ENCODE results near the gene MTCH2. TPM values are rescaled to one million over a fixed set of nuclear protein-coding genes. Genes with fewer than 3 reads are reported as not detected.

MTCH2 gene
- total RNA-seq, 6 experiments from 2014 or later = 132 to 163 (median 143) TPM

GRCh38 chr11:47572715-47573255, 69.6 kb downstream of the MTCH2 start:
- TF ChIP-seq CTCF (IDR thresholded peaks at IDR 0.05) = no peak
- DNase-seq = no peak
- Mint-ChIP-seq H3K27ac (peak overlapping the region; percentile 79), H3K4me1 (ENCODE audit: low read depth) (peaks cover 44% of the 10 kb centered on the region), H3K36me3 (ENCODE audit: low read depth) (peaks cover 12% of the 10 kb centered on the region; the same call in 1 of the 2 replicates), H3K27me3 (ENCODE audit: insufficient read depth) (no peaks in the 10 kb centered on the region), H3K9me3 (no peaks in the 10 kb centered on the region), H3K4me3 (peak overlapping the region; percentile 52; the same call in 1 of the 2 replicates)

- Mint-ChIP-seq H3K27ac (peak overlapping the region; percentile 79), H3K4me1 (ENCODE audit: low read depth) (peaks cover 36% of the 10 kb centered on the region), H3K9me3 (no peaks in the 10 kb centered on the region), H3K27me3 (ENCODE audit: insufficient read depth) (no peaks in the 10 kb centered on the region), H3K4me3 (peak overlapping the region; percentile 52), H3K36me3 (ENCODE audit: low read depth) (peaks cover 12% of the 10 kb centered on the region; the same call in 1 of the 2 replicates)
- TF ChIP-seq CTCF (IDR thresholded peaks at IDR 0.05) = no peak
- DNase-seq = peak; percentile 77
Observed at GRCh38 chr11:47571895-47572294, 70.5 kb downstream of the MTCH2 start.

GRCh38 chr11:47571357-47571729, 71.0 kb downstream of the MTCH2 start:
- no peaks in the 10 kb centered on the region for H3K9me3 Mint-ChIP-seq
- H3K27me3 Mint-ChIP-seq (ENCODE audit: insufficient read depth) = no peaks in the 10 kb centered on the region
- TF ChIP-seq CTCF (IDR thresholded peaks at IDR 0.05) = no peak
- no peak overlapping the region for H3K4me3 Mint-ChIP-seq
- no peak for DNase-seq
- peaks cover 39% of the 10 kb centered on the region for H3K4me1 Mint-ChIP-seq (ENCODE audit: low read depth)
- peaks cover 17% of the 10 kb centered on the region; the same call in 1 of the 2 replicates for H3K36me3 Mint-ChIP-seq (ENCODE audit: low read depth)
- peak overlapping the region; percentile 79 for H3K27ac Mint-ChIP-seq

- Mint-ChIP-seq H3K27me3 (ENCODE audit: insufficient read depth) (no peaks in the 10 kb centered on the region), H3K36me3 (ENCODE audit: low read depth) (peaks cover 17% of the 10 kb centered on the region; the same call in 1 of the 2 replicates), H3K27ac (peak overlapping the region; percentile 79; the same call in 1 of the 2 replicates), H3K9me3 (no peaks in the 10 kb centered on the region), H3K4me1 (ENCODE audit: low read depth) (peaks cover 41% of the 10 kb centered on the region), H3K4me3 (no peak overlapping the region)
- TF ChIP-seq CTCF (IDR thresholded peaks at IDR 0.05) = no peak
- no peak for DNase-seq
Observed at GRCh38 chr11:47570651-47571356, 71.6 kb downstream of the MTCH2 start.

GRCh38 chr11:47569646-47570045, 72.7 kb downstream of the MTCH2 start:
- peaks cover 41% of the 10 kb centered on the region for H3K4me1 Mint-ChIP-seq (ENCODE audit: low read depth)
- no peak for DNase-seq
- no peaks in the 10 kb centered on the region for H3K27me3 Mint-ChIP-seq (ENCODE audit: insufficient read depth)
- no peak for TF ChIP-seq CTCF (IDR thresholded peaks at IDR 0.05)
- H3K36me3 Mint-ChIP-seq (ENCODE audit: low read depth) = peaks cover 17% of the 10 kb centered on the region; the same call in 1 of the 2 replicates
- no peak overlapping the region for H3K4me3 Mint-ChIP-seq
- no peak overlapping the region for H3K27ac Mint-ChIP-seq
- H3K9me3 Mint-ChIP-seq = no peaks in the 10 kb centered on the region

Other genes starting within 250 kb of the MTCH2 start
- gene SLC39A13, start 234.0 kb downstream of the MTCH2 start, total RNA-seq (2021; fragmentation: NEBNext Ultra II Directional; extraction: Animal tissue kit (Norgen Biotek cat#: 25700)) = 100 to 1,000 TPM in 2 of 6 experiments, 10 to 100 TPM in 4; 78.2 to 126 (median 86.4) TPM
- gene PSMC3, start 216.1 kb downstream of the MTCH2 start, total RNA-seq (2021; fragmentation: NEBNext Ultra II Directional; extraction: Animal tissue kit (Norgen Biotek cat#: 25700)) = 100 to 1,000 TPM; 161 to 238 (median 220) TPM
- under 1 TPM in 1 of 6 experiments, not detected in 5; 0.22 TPM for gene RAPSN, start 193.4 kb downstream of the MTCH2 start, total RNA-seq (2021; fragmentation: NEBNext Ultra II Directional; extraction: Animal tissue kit (Norgen Biotek cat#: 25700))
- 100 to 1,000 TPM; 103 to 131 (median 120) TPM for gene CELF1, start 89.4 kb downstream of the MTCH2 start, total RNA-seq (2021; fragmentation: NEBNext Ultra II Directional; extraction: Animal tissue kit (Norgen Biotek cat#: 25700))
- gene PTPMT1, start 77.0 kb downstream of the MTCH2 start, total RNA-seq (2021; fragmentation: NEBNext Ultra II Directional; extraction: Animal tissue kit (Norgen Biotek cat#: 25700)) = 10 to 100 TPM; 51.8 to 64.2 (median 54.5) TPM
- gene KBTBD4, start 63.6 kb downstream of the MTCH2 start, total RNA-seq (2021; fragmentation: NEBNext Ultra II Directional; extraction: Animal tissue kit (Norgen Biotek cat#: 25700)) = 10 to 100 TPM; 15.9 to 19.4 (median 18.4) TPM
- 100 to 1,000 TPM in 3 of 6 experiments, 10 to 100 TPM in 3; 97.0 to 105 (median 99.8) TPM for gene NDUFS3, start 63.5 kb downstream of the MTCH2 start, total RNA-seq (2021; fragmentation: NEBNext Ultra II Directional; extraction: Animal tissue kit (Norgen Biotek cat#: 25700))
- not detected for gene FAM180B, start 55.9 kb downstream of the MTCH2 start, total RNA-seq (2021; fragmentation: NEBNext Ultra II Directional; extraction: Animal tissue kit (Norgen Biotek cat#: 25700))
- gene C1QTNF4, start 48.1 kb downstream of the MTCH2 start, total RNA-seq (2021; fragmentation: NEBNext Ultra II Directional; extraction: Animal tissue kit (Norgen Biotek cat#: 25700)) = not detected
- gene AGBL2, start 72.8 kb upstream of the MTCH2 start, total RNA-seq (2021; fragmentation: NEBNext Ultra II Directional; extraction: Animal tissue kit (Norgen Biotek cat#: 25700)) = 1 to 10 TPM in 4 of 6 experiments, under 1 TPM in 2; 0.71 to 1.8 (median 1.2) TPM
- gene FNBP4, start 124.8 kb upstream of the MTCH2 start, total RNA-seq (2021; fragmentation: NEBNext Ultra II Directional; extraction: Animal tissue kit (Norgen Biotek cat#: 25700)) = 10 to 100 TPM; 41.4 to 43.6 (median 42.3) TPM
- 10 to 100 TPM; 18.1 to 23.1 (median 20.0) TPM for gene NUP160, start 205.8 kb upstream of the MTCH2 start, total RNA-seq (2021; fragmentation: NEBNext Ultra II Directional; extraction: Animal tissue kit (Norgen Biotek cat#: 25700))